Measurements from ENCODE around the gene CES1.
"Not testable (repeated sequence)": the region's sequence is repeated elsewhere in the genome, so short reads cannot be mapped to it uniquely, and the experiment has no call there.

DNA sequence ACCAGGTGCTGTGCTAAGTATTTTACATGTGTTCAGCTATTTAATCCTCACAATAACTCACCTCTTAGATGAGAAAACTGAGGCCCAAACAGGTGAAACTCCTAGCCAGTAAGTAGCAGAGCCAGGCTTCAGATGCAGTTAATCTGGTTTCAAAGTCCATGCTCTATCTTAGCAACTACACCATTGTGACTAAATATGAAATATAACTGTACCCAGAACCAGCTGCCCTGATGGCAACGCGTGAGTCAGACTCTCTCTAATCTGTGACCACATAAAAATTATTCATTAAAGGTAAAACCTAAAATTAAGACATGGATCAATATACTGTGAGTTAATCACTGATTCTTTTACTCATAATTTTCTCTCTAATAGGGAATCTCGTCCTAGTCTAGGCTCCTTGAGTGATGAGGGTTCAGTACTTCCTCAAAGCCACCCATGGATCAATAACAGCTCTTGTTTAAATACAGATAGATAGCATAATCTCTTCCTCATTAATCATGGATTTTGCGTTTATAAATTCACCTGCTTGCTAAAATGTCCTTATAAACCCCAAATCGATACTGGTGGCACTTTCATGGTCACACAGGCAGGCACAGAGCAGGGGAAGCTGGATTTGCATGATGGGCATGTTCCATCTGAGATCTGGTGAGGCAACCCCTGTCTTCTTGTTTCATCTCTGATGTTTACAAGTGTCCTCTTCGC is 50.7 kb downstream of the CES1 start:
- TF ChIP-seq, protein P1, sequence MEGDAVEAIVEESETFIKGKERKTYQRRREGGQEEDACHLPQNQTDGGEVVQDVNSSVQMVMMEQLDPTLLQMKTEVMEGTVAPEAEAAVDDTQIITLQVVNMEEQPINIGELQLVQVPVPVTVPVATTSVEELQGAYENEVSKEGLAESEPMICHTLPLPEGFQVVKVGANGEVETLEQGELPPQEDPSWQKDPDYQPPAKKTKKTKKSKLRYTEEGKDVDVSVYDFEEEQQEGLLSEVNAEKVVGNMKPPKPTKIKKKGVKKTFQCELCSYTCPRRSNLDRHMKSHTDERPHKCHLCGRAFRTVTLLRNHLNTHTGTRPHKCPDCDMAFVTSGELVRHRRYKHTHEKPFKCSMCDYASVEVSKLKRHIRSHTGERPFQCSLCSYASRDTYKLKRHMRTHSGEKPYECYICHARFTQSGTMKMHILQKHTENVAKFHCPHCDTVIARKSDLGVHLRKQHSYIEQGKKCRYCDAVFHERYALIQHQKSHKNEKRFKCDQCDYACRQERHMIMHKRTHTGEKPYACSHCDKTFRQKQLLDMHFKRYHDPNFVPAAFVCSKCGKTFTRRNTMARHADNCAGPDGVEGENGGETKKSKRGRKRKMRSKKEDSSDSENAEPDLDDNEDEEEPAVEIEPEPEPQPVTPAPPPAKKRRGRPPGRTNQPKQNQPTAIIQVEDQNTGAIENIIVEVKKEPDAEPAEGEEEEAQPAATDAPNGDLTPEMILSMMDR (conservative IDR thresholded peaks at IDR 0.05): not testable (repeated sequence)
- not testable (repeated sequence) for TF ChIP-seq ZFX (IDR thresholded peaks at IDR 0.05)

All from C4-2B (cell line).